K562 (cell line): ENCODE data around the gene CACNG5. TPM values are rescaled to one million over a fixed set of nuclear protein-coding genes. Genes with fewer than 3 reads are reported as not detected.
A peak's percentile ranks its signal among the peaks of the same experiment; 100 is the strongest.

Experiments
- ATAC-seq: fragments of 200-7000 bp; cut with Tn5 transposase; 3 replicates; pipeline ENCODE4 v1.9.1; 2020; ENCODE audit warnings: moderate library complexity
- BruUV-seq: library from RNA; stranded (reverse); fragments of 400-500 nt; replicated peaks from 2 replicates; lab custom pipeline; 2021; lab: Mats Ljungman, UMichigan
- CTCF ChIA-PET: fragments of 300-600 bp; formaldehyde crosslinking; extraction: SDS; loops from one replicate; lab custom pipeline; 2021; ENCODE audit warnings: low intra/inter-chr PET ratio; lab: Yijun Ruan, JAX
- POLR2A ChIA-PET: fragments of 300-600, 350-650 bp; sonication (Branson Sonifier 250); formaldehyde crosslinking; extraction: SDS; loops from one replicate; lab custom pipeline; 2021; ENCODE audit warnings: antibody characterized with exemption, inconsistent platforms; lab: Yijun Ruan, JAX
- DNase-seq, 4 experiments: peaks; one replicate each; pipeline versions ENCODE4 v3.0.0 to v3.0.0-alpha.2; 2011 to 2018; ENCODE audit warnings: low spot score in 3 of 4, mixed read lengths in 3 of 4; ENCODE audit errors: extremely low read depth in 1 of 4
- FAIRE-seq: peaks from 2 replicates; lab custom pipeline; 2011; peaks lifted over from hg19 to GRCh38; lab: Jason Lieb, UNC
- H2AFZ ChIP-seq: 2 replicates; pipeline ENCODE4 v1.6.0; 2011; ENCODE audit warnings: low read depth, low read length, control low read depth, inconsistent platforms
- H3K27ac ChIP-seq: fragments of 200-600 bp; 3 replicates; pipeline ENCODE4 v1.8.0; 2011; ENCODE audit warnings: low read depth, mild to moderate bottlenecking, control low read depth, inconsistent platforms, low read length, moderate library complexity, mixed read lengths; ENCODE audit errors: extremely low read depth
- H3K27me3 ChIP-seq, 2 experiments: fragments of 300-600 bp in 1 of 2; 2 replicates in 1 of 2; 3 replicates in 1 of 2; pipeline versions ENCODE4 v1.6.0 to v1.8.0; 2011; ENCODE audit warnings: inconsistent platforms in 2 of 2, low read length in 2 of 2, mild to moderate bottlenecking in 1 of 2, mixed read lengths in 1 of 2, moderate library complexity in 1 of 2; ENCODE audit not compliant: control insufficient read depth in 2 of 2, insufficient read depth in 2 of 2
- H3K36me3 ChIP-seq: fragments of 300-600 bp; 3 replicates; pipeline ENCODE4 v1.8.0; 2011; ENCODE audit warnings: mild to moderate bottlenecking, low read length, inconsistent platforms; ENCODE audit not compliant: control insufficient read depth, insufficient read depth
- H3K4me1 ChIP-seq, 2 experiments: fragments of 200-600 bp in 1 of 2; replicated peaks in 1 of 2; 2 replicates in 1 of 2; 3 replicates in 1 of 2; pipeline versions ENCODE4 v1.5.1 to v1.8.0; 2011; ENCODE audit warnings: inconsistent platforms in 2 of 2, low read length in 2 of 2, mild to moderate bottlenecking in 1 of 2, mixed read lengths in 1 of 2, moderate library complexity in 1 of 2; ENCODE audit not compliant: control insufficient read depth in 2 of 2, insufficient read depth in 2 of 2
- H3K4me2 ChIP-seq: 2 replicates; pipeline ENCODE4 v1.6.1; 2011; ENCODE audit warnings: low read length, control low read depth, inconsistent platforms, mixed read lengths; ENCODE audit not compliant: insufficient read depth
- H3K4me3 ChIP-seq: fragments of 200-600 bp; sonication (generic), shearing (Covaris generic); 2 replicates; pipeline ENCODE4 v1.5.1; 2016; ENCODE audit warnings: control low read depth, inconsistent platforms
- H3K79me2 ChIP-seq: fragments of 200-600 bp; 3 replicates; pipeline ENCODE4 v1.8.0; 2011; ENCODE audit warnings: low read length, inconsistent platforms; ENCODE audit not compliant: control insufficient read depth, insufficient read depth
- H3K9ac ChIP-seq, 2 experiments: 2 replicates each; pipeline versions ENCODE4 v1.6.0 to v1.6.1; 2011; ENCODE audit warnings: low read depth in 2 of 2, low read length in 2 of 2, control low read depth in 1 of 2, inconsistent platforms in 1 of 2, mild to moderate bottlenecking in 1 of 2, mixed read lengths in 1 of 2; ENCODE audit not compliant: insufficient read depth in 1 of 2
- H3K9me1 ChIP-seq: one replicate; pipeline ENCODE4 v1.6.0; 2011; ENCODE audit warnings: inconsistent platforms, mild to moderate bottlenecking, low read length, moderate library complexity; ENCODE audit not compliant: control insufficient read depth, insufficient read depth
- H3K9me3 ChIP-seq: replicated peaks from 2 replicates; pipeline ENCODE4 v1.5.1; 2011; ENCODE audit warnings: low read depth, low read length, inconsistent platforms; ENCODE audit not compliant: control insufficient read depth, insufficient read depth
- H4K20me1 ChIP-seq: replicated peaks from 2 replicates; pipeline ENCODE4 v1.6.1; 2011; ENCODE audit warnings: low read length, inconsistent platforms, mixed read lengths; ENCODE audit not compliant: control insufficient read depth, insufficient read depth
- BCL6 ChIP-seq: fragments of 250-450 bp; sonication (Bioruptor Pico); IDR thresholded peaks from 2 replicates; pipeline ENCODE4 v1.4.0; 2020
- HCFC1 ChIP-seq: IDR thresholded peaks from 2 replicates; pipeline ENCODE4 v1.6.1; 2012; ENCODE audit warnings: low read depth, low read length, improper control_type of control experiment
- HNRNPK ChIP-seq: fragments of 200-400 bp; formaldehyde crosslinking; IDR thresholded peaks from one replicate; pipeline ENCODE4 v1.6.1; 2018; ENCODE audit warnings: mild to moderate bottlenecking, low read depth, low read length; ENCODE audit not compliant: poor library complexity, severe bottlenecking
- NFYB ChIP-seq: IDR thresholded peaks from 2 replicates; pipeline ENCODE4 v1.6.1; 2011; ENCODE audit warnings: mild to moderate bottlenecking, moderate library complexity; ENCODE audit not compliant: insufficient read length; ENCODE audit errors: extremely low read depth
- RAD51 ChIP-seq: fragments of 450-650 bp; IDR thresholded peaks from 2 replicates; pipeline ENCODE4 v1.7.1; 2016; ENCODE audit warnings: low read depth, mild to moderate bottlenecking, borderline replicate concordance
- SIX5 ChIP-seq, 2 experiments: IDR thresholded peaks; 2 replicates each; pipeline ENCODE4 v1.6.1; 2011; ENCODE audit warnings: low read length in 2 of 2, borderline replicate concordance in 1 of 2, low read depth in 1 of 2, mild to moderate bottlenecking in 1 of 2, moderate library complexity in 1 of 2; ENCODE audit not compliant: insufficient read depth in 1 of 2
- TOE1 ChIP-seq, 2 experiments: fragments of 450-650 bp in 1 of 2; sonication (generic) in 1 of 2; formaldehyde crosslinking in 1 of 2; IDR thresholded peaks; 2 replicates each; pipeline versions ENCODE4 v1.7.1 to v1.8.0; 2016 to 2022; ENCODE audit warnings: borderline replicate concordance in 2 of 2, mild to moderate bottlenecking in 2 of 2, antibody characterized with exemption in 1 of 2, inconsistent platforms in 1 of 2, low read depth in 1 of 2, missing genetic modification reagents in 1 of 2, moderate library complexity in 1 of 2
- USF1 ChIP-seq: sonication (generic); formaldehyde crosslinking; IDR thresholded peaks from 2 replicates; pipeline ENCODE4 v1.9.0; 2022; ENCODE audit warnings: mild to moderate bottlenecking, missing genetic modification reagents
- ZNF143 ChIP-seq: sonication (generic); formaldehyde crosslinking; IDR thresholded peaks from 2 replicates; pipeline ENCODE4 v1.9.0; 2022; ENCODE audit warnings: mild to moderate bottlenecking, missing genetic modification reagents
- WGBS: fragments of 100-300 bp; shearing (Covaris generic); methylation state at CpG from one replicate; pipeline ENCODE4 v1.1.6; 2016; ENCODE audit warnings: low coverage, mixed read lengths; ENCODE audit not compliant: insufficient coverage; ENCODE audit errors: missing lambda C conversion rate; 5-methylcytosine and 5-hydroxymethylcytosine counted together
- in situ Hi-C: fragments of 300-500 bp; cut with MboI; formaldehyde crosslinking; loops from 4 replicates; pipeline ENCODE4 v1.15.0; 2018; ENCODE audit warnings: inconsistent platforms, mixed read lengths
- intact Hi-C: fragments of 100-400 bp; cut with micrococcal nuclease; formaldehyde crosslinking; loops from 2 replicates; pipeline ENCODE4 v1.14.2; 2022
- polyA plus RNA-seq, 8 experiments: library from polyadenylated mRNA; depleted of rRNA in 4 of 8; stranded (reverse) in 5 of 8; unstranded in 3 of 8; fragments of >200 nt; fragmentation: Nextera tagmentation in 2 of 8; fragmentation: Illumina TruSeq in 1 of 8; extraction: Ambion mirVana in 2 of 8; extraction: Trizol in 1 of 8; gene quantifications; 2 replicates each; pipeline versions ENCODE4 v1.2.1 to v1.2.3, GENCODE V29; 2011 to 2014; ENCODE audit warnings: inconsistent platforms in 1 of 8, missing spikeins in 1 of 8
- total RNA-seq, 7 experiments: library from RNA; depleted of rRNA in 6 of 7; stranded (reverse); fragments of >200 nt in 6 of 7; fragmentation: Illumina TruSeq in 2 of 7; extraction: Trizol in 2 of 7; gene quantifications; 2 replicates each; pipeline versions ENCODE4 v1.2.1 to v1.2.3, GENCODE V29; 2011 to 2021; ENCODE audit warnings: low replicate concordance in 1 of 7
- TF ChIP-seq, protein P1 (sequence below): fragments of 450-650 bp; formaldehyde crosslinking; IDR thresholded peaks from 2 replicates; pipeline ENCODE4 v1.4.0; 2020; ENCODE audit warnings: mild to moderate bottlenecking
- TF ChIP-seq, protein P2 (sequence below): fragments of 450-650 bp; formaldehyde crosslinking; IDR thresholded peaks from 2 replicates; pipeline ENCODE4 v1.4.0; 2020; ENCODE audit warnings: mild to moderate bottlenecking, mixed read lengths
- TF ChIP-seq, protein P3 (sequence below): fragments of 450-650 bp; IDR thresholded peaks from 2 replicates; pipeline ENCODE4 v1.6.1; 2016; ENCODE audit warnings: antibody characterized with exemption
- TF ChIP-seq, protein P4 (sequence below): sonication (generic); formaldehyde crosslinking; IDR thresholded peaks from 2 replicates; pipeline ENCODE4 v1.5.0; 2020; ENCODE audit warnings: missing genetic modification reagents

CACNG5 gene
- total and polyA plus RNA-seq, 9 of the 15 experiments (the other 6 are each of a cell fraction or from before 2014, with no cell fraction given) = not detected

- TF ChIP-seq HNRNPK (no peak), SIX5 (IDR thresholded peaks at IDR 0.05; ENCODE audit: borderline replicate concordance in 1 of 2, insufficient read depth in 1 of 2, low read depth in 1 of 2, low read length in 2 of 2) (peak; percentile 16 to 32; a peak in 1 of 4 replicates), ZNF143 (CRISPR knock-in tag) (peak; percentile 51; the same call in 1 of the 2 replicates), NFYB (peak; percentile 79), TOE1 (IDR thresholded peaks at IDR 0.05; ENCODE audit: borderline replicate concordance) (peak; percentile 69; the same call in 1 of the 2 replicates), TOE1 (CRISPR knock-in tag; IDR thresholded peaks at IDR 0.05; ENCODE audit: borderline replicate concordance, low read depth) (no peak), RAD51 (peak; percentile 75), HCFC1 (peak; percentile 69), USF1 (CRISPR knock-in tag) (peak; percentile 68), BCL6 (CRISPR knock-in tag) (no peak)
- TF ChIP-seq, protein P1, sequence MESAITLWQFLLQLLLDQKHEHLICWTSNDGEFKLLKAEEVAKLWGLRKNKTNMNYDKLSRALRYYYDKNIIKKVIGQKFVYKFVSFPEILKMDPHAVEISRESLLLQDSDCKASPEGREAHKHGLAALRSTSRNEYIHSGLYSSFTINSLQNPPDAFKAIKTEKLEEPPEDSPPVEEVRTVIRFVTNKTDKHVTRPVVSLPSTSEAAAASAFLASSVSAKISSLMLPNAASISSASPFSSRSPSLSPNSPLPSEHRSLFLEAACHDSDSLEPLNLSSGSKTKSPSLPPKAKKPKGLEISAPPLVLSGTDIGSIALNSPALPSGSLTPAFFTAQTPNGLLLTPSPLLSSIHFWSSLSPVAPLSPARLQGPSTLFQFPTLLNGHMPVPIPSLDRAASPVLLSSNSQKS (CRISPR knock-in tag) = no peak
- TF ChIP-seq, protein P2, sequence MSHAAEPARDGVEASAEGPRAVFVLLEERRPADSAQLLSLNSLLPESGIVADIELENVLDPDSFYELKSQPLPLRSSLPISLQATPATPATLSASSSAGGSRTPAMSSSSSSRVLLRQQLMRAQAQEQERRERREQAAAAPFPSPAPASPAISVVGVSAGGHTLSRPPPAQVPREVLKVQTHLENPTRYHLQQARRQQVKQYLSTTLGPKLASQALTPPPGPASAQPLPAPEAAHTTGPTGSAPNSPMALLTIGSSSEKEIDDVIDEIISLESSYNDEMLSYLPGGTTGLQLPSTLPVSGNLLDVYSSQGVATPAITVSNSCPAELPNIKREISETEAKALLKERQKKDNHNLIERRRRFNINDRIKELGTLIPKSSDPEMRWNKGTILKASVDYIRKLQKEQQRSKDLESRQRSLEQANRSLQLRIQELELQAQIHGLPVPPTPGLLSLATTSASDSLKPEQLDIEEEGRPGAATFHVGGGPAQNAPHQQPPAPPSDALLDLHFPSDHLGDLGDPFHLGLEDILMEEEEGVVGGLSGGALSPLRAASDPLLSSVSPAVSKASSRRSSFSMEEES = peak; percentile 75
- TF ChIP-seq, protein P3, sequence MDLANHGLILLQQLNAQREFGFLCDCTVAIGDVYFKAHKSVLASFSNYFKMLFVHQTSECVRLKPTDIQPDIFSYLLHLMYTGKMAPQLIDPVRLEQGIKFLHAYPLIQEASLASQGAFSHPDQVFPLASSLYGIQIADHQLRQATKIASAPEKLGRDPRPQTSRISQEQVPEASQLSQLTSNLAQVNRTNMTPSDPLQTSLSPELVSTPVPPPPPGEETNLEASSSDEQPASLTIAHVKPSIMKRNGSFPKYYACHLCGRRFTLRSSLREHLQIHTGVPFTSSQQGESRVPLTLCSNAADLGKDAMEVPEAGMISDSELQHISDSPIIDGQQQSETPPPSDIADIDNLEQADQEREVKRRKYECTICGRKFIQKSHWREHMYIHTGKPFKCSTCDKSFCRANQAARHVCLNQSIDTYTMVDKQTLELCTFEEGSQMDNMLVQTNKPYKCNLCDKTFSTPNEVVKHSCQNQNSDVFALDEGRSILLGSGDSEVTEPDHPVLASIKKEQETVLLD = no peak
- TF ChIP-seq, protein P4, sequence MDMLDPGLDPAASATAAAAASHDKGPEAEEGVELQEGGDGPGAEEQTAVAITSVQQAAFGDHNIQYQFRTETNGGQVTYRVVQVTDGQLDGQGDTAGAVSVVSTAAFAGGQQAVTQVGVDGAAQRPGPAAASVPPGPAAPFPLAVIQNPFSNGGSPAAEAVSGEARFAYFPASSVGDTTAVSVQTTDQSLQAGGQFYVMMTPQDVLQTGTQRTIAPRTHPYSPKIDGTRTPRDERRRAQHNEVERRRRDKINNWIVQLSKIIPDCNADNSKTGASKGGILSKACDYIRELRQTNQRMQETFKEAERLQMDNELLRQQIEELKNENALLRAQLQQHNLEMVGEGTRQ (CRISPR knock-in tag) = peak; percentile 85
- ChIA-PET POLR2A (no interaction called here), CTCF (no interaction called here)
- DNase-seq (peak; percentile 14 to 46 (median 28)), ATAC-seq (peak; percentile 88), FAIRE-seq (peak; percentile 11)
- no peaks in the 10 kb centered on the region for H4K20me1 ChIP-seq
- no peaks in the 10 kb centered on the region; the same call in 1 of the 2 replicates for H3K9me3 ChIP-seq
- H3K4me3 ChIP-seq = no peak overlapping the region
- H3K4me2 ChIP-seq = no peak overlapping the region
- H3K27me3 ChIP-seq = no peaks in the 10 kb centered on the region
- no peak overlapping the region for H3K9ac ChIP-seq
- 0% methylated on average over 3 of the region's 3 CpGs for WGBS
- no peaks in the 10 kb centered on the region for H3K4me1 ChIP-seq
- H3K36me3 ChIP-seq = no peaks in the 10 kb centered on the region
- H3K9me1 ChIP-seq = no peaks in the 10 kb centered on the region
- no peak overlapping the region for H2AFZ ChIP-seq
- in situ Hi-C loops = no loop called here
- intact Hi-C loops = no loop called here
- no peak overlapping the region for H3K27ac ChIP-seq
- no peaks in the 10 kb centered on the region for H3K79me2 ChIP-seq
- no TSS peak for BruUV-seq
Observed at GRCh38 chr17:66930933-66931332, 96.0 kb downstream of the CACNG5 start.
